ENCODE measurements around the gene RNLS.

The RNLS gene

DNA sequence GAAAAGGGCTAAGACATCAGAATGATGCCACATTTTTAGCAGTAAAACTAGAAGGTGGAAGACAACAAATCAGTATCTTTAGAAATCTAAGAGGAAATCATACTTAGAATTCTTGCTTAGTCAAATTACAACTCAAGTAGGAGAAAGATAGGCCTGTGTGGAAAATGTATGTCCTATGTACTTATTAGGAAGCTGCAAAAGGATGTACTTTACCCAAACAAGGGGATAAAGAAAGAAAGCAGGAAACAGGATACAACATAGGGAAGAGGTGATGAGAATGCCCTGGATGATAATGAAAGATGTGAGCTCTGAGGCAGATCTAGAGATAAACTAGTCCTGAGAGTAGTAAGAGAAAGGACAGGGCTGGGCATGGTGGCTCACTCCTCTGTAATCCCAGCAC, 54.9 kb downstream of the RNLS start:
- H3K9me3 ChIP-seq (ENCODE audit: severe bottlenecking): no peaks in the 10 kb centered on the region
- DNase-seq: no peak
- TF ChIP-seq, protein P1, sequence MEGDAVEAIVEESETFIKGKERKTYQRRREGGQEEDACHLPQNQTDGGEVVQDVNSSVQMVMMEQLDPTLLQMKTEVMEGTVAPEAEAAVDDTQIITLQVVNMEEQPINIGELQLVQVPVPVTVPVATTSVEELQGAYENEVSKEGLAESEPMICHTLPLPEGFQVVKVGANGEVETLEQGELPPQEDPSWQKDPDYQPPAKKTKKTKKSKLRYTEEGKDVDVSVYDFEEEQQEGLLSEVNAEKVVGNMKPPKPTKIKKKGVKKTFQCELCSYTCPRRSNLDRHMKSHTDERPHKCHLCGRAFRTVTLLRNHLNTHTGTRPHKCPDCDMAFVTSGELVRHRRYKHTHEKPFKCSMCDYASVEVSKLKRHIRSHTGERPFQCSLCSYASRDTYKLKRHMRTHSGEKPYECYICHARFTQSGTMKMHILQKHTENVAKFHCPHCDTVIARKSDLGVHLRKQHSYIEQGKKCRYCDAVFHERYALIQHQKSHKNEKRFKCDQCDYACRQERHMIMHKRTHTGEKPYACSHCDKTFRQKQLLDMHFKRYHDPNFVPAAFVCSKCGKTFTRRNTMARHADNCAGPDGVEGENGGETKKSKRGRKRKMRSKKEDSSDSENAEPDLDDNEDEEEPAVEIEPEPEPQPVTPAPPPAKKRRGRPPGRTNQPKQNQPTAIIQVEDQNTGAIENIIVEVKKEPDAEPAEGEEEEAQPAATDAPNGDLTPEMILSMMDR (IDR thresholded peaks at IDR 0.05; ENCODE audit: low read depth, low read length): no peak
- H3K27me3 ChIP-seq (ENCODE audit: insufficient read depth, low read depth, severe bottlenecking): no peaks in the 10 kb centered on the region
- H3K27ac ChIP-seq: no peak overlapping the region
- no peak overlapping the region for H3K4me3 ChIP-seq (ENCODE audit: low read depth, low read length)
- H3K36me3 ChIP-seq: no peaks in the 10 kb centered on the region

DNA sequence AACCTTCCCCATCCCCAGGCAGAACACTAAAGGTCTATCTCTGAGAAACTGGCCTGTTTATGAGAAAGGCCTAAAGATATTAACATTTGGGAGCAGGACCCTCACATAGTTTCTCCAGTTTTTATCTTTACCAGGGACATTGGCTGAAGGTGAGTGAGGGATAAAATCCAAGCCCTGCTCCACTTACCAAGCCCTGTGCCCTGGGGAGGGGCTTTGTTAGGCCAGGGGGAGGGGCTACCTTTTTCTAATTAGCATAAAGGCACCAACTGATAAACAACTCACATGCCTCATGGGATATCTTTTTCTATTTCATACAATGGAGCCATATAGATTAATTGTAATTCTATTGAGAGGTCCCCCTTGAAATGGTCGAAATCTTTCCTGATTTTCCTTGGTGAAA, 55.9 kb downstream of the RNLS start:
- Histone ChIP-seq H3K27me3 (ENCODE audit: insufficient read depth, low read depth, severe bottlenecking) (no peaks in the 10 kb centered on the region), H3K27ac (no peak overlapping the region), H3K9me3 (ENCODE audit: severe bottlenecking) (no peaks in the 10 kb centered on the region), H3K4me3 (ENCODE audit: low read depth, low read length) (no peak overlapping the region), H3K36me3 (no peaks in the 10 kb centered on the region)
- DNase-seq: no peak
- TF ChIP-seq, protein P1 (IDR thresholded peaks at IDR 0.05; ENCODE audit: low read depth, low read length): no peak

DNA sequence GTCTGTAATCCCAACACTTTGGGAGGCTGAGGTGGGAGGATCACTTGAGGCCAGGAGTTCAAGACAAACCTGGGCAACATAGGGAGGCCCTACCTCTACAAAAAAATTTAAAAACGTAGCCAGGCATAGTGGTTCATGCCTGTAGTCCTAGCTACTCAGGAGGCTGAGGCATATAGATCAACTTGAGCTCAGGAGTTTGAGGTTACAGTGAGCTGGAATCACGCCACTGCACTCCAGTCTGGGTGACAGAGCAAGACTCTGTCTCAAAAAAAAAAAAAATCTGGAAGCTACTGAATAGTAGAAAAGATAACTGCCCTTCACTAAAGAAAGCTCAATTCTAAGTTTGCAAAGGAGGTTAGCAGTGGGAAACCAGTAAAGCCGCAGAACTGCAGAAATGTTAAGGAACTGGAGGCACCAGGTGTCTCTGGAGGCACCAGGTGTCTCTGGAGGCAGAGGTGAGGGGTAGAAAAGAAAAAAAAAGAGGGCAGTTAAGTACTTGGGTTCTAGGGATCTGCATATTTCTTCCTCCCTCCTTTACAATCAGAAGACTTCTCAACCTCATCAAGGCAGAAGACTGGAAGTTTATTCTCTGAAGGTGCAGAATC, 56.5 kb downstream of the RNLS start:
- H3K36me3 ChIP-seq: no peaks in the 10 kb centered on the region
- H3K4me3 ChIP-seq (ENCODE audit: low read depth, low read length): no peak overlapping the region
- no peaks in the 10 kb centered on the region for H3K27me3 ChIP-seq (ENCODE audit: insufficient read depth, low read depth, severe bottlenecking)
- H3K9me3 ChIP-seq (ENCODE audit: severe bottlenecking): no peaks in the 10 kb centered on the region
- H3K27ac ChIP-seq: no peak overlapping the region
- TF ChIP-seq, protein P1 (IDR thresholded peaks at IDR 0.05; ENCODE audit: low read depth, low read length): no peak
- no peak for DNase-seq

DNA sequence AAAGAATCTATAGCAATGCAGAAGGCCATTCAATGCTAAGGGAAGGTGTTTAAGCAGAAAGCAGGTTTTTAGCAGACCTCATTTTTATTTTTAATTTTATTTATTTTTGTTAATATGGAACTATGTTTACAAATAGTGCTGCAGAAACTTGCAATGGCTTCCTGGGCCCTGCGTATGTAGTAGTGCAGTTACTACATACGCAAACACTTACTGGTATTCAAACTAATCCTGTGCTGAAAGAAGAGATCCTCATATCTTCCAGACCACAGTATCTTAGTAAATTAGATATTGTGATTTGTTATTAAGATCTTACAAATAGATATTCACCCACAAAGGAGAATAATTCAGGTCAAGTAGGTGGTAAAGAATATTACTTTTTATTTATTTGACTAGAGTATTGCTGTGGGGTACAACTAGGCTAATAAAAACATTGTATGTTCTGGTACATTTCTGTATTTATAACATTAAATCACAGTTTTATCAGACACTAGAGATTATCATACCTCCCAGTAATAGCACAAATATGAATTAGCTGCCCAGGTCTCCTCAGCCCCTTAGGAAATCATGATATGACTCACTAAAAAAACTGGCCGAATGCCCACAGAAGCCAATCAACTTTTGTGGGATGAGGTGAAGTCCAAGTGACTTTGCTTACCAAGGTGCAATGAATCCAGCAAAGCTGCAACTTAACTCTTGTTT, 57.6 kb downstream of the RNLS start:
- H3K27me3 ChIP-seq (ENCODE audit: insufficient read depth, low read depth, severe bottlenecking): no peaks in the 10 kb centered on the region
- H3K27ac ChIP-seq: no peak overlapping the region
- TF ChIP-seq, protein P1 (IDR thresholded peaks at IDR 0.05; ENCODE audit: low read depth, low read length): no peak
- H3K36me3 ChIP-seq: no peaks in the 10 kb centered on the region
- no peak for DNase-seq
- H3K9me3 ChIP-seq (ENCODE audit: severe bottlenecking): no peaks in the 10 kb centered on the region
- no peak overlapping the region for H3K4me3 ChIP-seq (ENCODE audit: low read depth, low read length)

DNA sequence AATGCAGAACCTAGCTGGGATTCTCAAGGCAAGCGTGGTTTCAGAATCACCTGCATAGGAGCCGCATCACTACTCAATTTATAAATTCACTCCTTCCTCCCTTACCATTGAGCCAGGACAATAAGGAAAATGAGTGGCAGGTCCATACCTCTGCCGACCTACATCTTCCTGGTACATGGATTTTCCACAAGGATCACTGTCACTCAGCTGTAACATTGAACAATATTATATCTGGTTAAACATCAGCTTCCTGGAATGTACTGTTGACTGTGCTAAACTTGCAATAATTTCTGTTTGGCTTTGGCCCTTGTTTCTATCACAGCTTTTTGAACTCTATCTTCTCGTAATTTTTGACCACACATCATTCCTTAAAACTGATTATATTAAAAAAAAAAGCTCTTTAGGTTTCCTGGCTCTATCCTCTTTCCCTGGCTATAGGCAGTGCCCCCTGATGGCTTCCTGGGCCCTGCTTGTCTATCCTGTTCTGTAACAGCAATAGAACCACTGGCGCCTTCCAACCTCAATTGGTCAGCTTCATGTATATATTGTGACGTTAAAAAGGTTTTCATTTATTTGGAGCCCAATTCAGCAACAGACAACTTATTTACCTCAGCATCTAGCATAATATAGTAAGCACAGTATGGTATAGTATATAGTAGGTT, 59.2 kb downstream of the RNLS start:
- Histone ChIP-seq H3K4me3 (ENCODE audit: low read depth, low read length) (no peak overlapping the region), H3K27ac (no peak overlapping the region), H3K27me3 (ENCODE audit: insufficient read depth, low read depth, severe bottlenecking) (no peaks in the 10 kb centered on the region), H3K9me3 (ENCODE audit: severe bottlenecking) (no peaks in the 10 kb centered on the region), H3K36me3 (no peaks in the 10 kb centered on the region)
- DNase-seq: no peak
- TF ChIP-seq, protein P1 (IDR thresholded peaks at IDR 0.05; ENCODE audit: low read depth, low read length): no peak

All from WERI-Rb-1 (cell line).